ENCODE data around the gene TBX3. TPM values are rescaled to one million over a fixed set of nuclear protein-coding genes. Genes with fewer than 3 reads are reported as not detected.
"Not testable (repeated sequence)": the region's sequence is repeated elsewhere in the genome, so short reads cannot be mapped to it uniquely, and the experiment has no call there.

Gene TBX3
- total RNA-seq: 16.3 TPM
- long read RNA-seq, partial matches to known transcripts: 25 of 25 reads
- long read RNA-seq, other reads (novel, unspliced or antisense): 0 of 25 reads

DNA sequence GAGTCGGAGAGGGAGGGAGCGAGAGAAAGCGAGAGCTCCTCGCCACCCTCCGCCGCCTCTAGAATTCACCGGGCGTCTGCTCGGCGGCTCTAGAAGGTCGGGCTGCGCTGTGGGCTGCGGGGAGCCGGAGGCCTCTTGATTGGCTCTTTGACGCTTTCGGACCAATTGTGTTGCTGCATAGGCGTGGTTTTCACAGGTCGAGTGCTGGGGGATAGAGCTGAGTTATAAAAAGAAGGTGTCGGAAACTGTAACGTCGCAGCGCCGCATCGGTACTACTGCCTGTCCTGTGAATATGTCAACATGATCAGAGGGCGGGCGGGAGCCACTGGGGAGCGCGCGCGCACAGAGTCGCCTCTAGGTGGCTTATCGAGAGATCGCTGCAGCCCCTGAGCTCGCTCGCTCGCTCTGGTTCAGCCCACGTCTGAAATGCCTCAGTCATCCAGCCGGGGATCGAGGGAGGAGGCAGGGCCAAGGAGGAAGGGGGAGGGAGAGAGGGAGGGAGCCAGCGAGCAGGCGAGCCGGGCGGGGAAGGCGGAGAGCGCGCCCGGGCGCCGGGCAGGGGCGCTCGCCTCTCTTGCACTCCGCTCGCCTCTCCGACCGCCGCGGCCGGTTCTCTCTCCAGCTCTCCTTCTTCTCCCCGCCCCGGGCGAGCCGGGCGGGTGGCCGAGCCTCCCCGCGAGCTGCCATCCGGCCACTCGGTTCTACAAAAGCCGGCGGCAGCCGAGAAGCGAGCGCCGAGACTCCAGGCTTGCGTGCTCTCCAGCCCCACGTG lies at the start of gene TBX3:
TBX3 (minus strand) TSS at position 78 of the 772 bp plus-strand sequence. CDS start 975 bp downstream, outside the sequence.
- DNase-seq (peak; percentile 95), ATAC-seq (peak; percentile 93)
- intact Hi-C loops (cut with micrococcal nuclease): no loop called here

DNA sequence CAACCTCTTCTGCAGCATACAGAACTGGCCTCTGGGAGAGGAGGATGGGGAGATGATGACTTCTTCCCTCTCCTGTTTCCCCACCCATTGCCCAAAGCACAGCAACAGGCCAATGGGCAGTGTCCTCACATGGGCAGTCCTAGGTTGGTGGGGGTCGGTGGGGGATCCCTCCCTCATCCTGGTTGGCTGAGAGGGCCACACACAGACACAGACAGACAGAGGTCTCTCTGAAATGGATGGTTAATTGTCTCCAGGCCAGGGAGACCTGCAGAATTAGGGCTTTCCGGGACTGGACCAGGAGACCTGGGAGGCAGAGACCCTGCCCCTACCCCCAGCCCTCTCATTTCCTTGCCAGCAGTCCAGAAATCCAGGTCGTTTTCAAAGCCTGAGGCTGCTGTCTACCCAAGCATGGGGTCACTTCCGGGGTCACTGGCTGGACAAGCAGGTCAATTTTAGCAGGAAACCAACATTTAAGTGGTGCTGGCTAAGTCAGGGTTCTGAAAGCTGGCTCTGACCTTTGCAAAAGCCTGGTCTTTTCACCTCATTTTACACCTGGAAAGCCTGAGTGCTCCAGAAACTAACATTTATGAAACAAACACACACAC lies 48.6 kb upstream of the TBX3 start:
- intact Hi-C loops (cut with micrococcal nuclease): no loop called here
- no peak for DNase-seq
- no peak for ATAC-seq

DNA sequence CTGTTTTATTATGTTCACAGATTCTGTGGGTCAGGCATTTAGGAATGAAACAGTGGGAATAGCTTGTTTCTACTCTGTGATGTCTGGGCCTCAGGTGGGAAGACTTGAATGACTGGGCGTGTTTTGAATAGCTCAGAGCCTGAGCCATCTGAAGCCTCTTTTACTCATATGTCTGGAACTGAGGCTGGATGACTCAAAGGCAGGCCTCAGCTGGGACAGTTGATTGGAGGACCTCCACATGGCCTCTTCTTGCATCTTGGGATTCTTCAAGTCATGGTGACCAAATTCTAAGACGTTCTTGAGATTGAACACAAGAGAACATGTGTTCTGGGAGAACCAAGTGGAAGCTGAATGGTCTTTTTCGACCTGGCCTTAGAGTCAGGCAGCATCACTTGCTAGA lies 45.8 kb upstream of the TBX3 start:
- intact Hi-C loops (cut with micrococcal nuclease): no loop called here
- DNase-seq: no peak
- ATAC-seq: no peak

DNA sequence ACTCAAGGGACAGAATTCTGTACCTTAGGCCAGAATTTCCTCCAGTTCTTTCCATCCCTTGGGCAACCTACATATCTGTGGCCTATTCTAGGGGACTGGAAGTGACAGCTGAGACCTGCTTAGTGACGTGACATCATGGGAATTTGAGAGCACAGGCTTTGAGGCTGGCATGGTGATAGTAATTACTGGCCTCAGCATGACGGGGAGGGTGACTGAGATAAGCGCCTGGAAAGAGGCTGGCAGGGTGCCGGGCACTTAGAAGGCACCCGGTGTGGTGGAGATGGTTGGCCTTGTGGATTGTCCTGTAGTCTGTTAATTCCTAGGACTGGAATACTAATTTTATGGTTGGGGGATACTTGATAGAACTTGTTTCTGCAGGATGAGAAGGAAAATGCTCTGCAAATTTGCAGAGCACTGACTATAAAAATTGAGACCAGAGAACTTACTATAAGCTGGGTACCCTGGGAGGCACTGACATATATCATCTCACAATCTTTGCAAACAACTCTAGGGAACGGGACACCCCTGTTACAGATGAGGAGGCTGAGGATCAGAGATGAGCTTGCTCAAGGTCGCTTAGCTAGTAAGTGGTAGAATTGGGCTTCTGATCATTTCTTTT lies 42.2 kb upstream of the TBX3 start:
- ATAC-seq (peak; percentile 97), DNase-seq (peak; percentile 87)
- intact Hi-C loops (cut with micrococcal nuclease): no loop called here

DNA sequence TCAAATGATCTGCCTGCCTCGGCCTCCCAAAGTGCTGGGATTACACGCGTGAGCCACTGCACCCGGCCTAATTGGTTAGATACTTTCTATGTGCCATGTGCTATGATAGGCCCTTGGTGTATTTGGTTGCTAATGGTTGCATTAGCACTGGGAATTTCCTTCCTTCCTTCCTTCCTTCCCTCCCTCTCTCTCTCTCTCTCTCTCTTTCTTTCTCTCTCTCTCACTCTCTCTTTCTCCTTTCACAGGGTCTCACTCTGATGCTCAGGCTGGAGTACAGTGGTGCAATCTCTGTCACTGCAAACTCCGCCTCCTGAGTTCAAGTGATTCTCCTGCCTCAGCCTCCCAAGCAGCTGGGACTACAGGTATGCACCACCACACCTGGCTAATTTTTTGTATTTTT lies 38.2 kb upstream of the TBX3 start:
- intact Hi-C loops (cut with micrococcal nuclease); DNase-seq; ATAC-seq: not testable (repeated sequence)

DNA sequence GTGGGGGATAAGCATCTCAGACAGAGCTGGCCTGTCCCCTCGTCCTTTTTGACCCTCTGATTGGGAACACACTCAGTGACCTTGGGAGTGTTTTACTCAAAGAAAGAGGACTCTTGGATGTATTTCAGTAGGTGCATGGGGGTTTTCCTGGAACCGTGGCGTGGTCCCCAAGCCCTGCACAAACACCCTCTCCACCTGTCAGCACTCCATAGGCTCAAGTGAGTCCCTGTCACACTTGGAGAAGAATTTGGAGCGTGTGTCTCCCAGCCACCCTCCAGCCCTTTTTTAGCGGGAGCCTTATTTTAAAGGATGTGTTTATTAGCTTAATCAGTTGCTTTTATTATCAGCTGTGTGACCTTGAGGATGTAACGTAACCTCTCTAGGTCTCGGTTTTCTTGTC lies 37.3 kb upstream of the TBX3 start:
- intact Hi-C loops (cut with micrococcal nuclease): no loop called here
- ATAC-seq: peak; percentile 61

DNA sequence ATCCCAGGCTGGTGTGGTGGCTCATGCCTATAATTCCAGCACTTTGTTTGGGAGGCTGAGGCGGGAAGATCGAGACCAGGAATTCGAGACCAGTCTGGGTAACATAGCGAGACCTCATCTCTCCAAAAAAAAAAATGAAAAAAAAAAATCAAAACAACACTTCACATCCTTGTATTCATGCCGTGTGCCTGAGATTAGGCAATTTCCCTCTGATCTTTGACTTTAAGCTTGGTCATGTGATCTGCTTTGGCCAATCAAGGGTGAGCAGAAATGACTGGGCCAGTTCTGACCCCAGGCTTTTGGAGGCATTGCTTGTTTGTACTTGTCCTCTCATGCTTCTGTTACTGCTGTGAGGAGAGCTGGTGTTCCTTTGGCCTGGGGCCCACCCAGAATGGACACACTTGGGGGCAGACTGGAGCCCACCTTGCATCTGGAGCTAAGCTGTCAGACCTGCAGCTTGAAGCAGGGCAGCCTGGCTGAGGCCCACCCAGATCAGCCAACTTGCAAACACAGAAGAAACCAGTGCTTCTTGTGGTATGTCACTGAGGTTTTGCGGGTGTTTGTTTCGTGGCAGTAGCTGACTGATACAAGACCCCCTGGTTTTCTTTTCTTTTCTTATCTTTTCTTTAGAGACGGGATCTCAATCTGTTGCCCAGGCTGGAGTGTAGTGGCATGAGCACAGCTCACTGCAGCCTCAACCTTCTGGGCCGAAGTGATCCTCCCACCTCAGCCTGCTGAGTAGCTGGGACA lies 29.7 kb upstream of the TBX3 start:
- no peak for DNase-seq
- no peak for ATAC-seq
- intact Hi-C loops (cut with micrococcal nuclease): no loop called here

More for the DNA sequence above, 37.3 kb upstream of the TBX3 start:
- DNase-seq: no peak

DNA sequence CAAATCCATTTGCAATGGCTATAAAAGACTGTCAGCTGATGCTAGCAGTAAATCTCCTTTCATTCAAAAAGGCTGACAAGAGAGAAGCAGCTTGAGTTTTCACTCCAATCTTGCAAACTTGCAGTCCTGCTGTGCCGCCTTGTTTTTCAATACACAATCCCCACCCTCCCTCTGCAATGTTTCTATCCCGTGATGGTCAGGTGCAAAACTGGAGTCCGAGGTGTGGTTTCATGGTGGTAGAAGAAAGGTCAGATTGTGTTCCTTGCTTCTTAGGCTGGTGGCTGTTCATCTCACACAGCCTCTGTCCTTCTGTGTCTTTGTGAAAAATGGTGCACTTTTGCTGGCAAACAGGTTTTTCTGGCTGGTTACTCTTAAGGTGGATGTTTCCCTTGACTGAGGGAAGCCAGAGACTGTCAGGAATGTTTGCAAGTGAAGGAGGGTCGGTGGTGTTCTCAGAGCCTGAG lies 27.7 kb upstream of the TBX3 start:
- ATAC-seq (no peak), DNase-seq (no peak)
- intact Hi-C loops (cut with micrococcal nuclease): no loop called here

DNA sequence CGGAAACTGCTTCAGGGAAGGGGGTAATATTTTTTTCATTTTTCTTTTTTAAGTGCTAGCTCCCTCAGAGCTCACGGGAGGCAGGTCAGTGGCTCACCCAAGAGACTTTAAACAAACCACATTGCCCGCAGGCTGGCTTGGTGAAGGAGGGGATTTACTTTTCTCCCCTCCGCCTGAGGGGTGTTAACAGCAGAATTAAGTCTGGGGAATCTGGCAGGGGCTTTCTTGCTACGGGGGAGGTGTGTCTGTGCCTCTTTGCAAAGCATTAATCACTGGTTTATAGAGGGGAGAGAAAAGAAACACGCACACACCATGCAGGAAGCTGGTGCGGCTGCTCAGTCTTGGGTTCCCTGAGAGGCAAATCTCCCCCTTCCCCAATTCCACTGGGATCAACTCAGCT lies 26.2 kb upstream of the TBX3 start:
- intact Hi-C loops (cut with micrococcal nuclease): no loop called here
- no peak for DNase-seq
- no peak for ATAC-seq

DNA sequence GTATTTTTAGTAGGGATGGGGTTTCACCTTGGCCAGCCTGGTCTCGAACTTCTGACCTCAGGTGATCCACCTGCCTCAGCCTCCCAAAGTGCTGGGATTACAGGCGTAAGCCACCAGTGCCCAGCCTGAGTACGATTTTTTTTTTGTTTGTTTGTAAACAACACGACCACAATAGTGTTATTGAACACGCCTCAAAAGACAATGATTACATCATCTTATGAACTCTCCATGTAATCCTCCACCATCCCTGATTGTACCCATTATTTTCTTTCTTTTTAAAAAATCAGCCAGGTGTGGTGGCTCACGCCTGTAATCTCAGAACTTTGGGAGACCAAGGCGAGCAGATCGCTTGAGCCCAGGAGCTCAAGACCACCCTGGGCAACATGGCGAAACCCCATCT lies 25.1 kb upstream of the TBX3 start:
- no peak for DNase-seq
- intact Hi-C loops (cut with micrococcal nuclease): no loop called here
- no peak for ATAC-seq

DNA sequence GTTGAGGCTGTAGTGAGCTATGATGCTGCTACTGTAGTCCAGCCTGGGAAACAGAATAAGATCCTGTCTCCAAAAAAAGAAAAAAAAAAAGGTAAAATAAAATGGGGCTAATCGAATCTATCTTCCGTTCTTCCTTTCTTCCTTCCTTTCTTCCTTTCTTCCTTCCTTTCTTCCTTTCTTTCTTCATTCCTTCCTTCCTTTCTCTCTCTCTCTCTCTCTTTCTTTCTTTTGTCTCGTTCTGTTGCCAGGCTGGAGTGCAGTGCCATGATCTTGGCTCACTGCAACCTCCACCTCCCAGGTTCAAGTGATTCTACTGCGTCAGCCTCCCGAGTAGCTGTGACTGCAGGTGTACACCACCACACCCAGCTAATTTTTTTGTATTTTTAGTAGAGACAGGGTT lies 24.6 kb upstream of the TBX3 start:
- intact Hi-C loops (cut with micrococcal nuclease); ATAC-seq; DNase-seq: not testable (repeated sequence)

DNA sequence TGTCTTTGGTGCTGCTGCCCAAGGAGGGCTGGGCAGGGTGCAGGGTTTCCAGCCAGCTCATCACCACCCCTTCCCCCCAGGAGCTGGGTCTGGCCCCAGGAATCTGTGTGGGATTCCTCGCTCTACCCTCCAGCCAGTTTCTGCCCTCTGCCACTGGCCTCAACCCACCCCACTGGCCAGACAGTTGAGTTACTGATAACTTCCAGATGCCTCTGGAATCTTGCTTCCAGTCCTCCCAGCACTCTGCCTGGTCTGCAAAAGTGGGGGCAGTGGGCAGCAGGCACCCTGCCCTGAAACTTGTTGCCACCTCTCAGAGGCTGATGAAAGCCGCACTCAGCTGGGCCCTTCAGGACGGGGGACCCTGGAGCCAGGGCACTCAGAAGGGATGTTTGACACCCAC lies 20.1 kb upstream of the TBX3 start:
- intact Hi-C loops (cut with micrococcal nuclease): no loop called here
- DNase-seq: peak; percentile 82
- ATAC-seq: peak; percentile 98

DNA sequence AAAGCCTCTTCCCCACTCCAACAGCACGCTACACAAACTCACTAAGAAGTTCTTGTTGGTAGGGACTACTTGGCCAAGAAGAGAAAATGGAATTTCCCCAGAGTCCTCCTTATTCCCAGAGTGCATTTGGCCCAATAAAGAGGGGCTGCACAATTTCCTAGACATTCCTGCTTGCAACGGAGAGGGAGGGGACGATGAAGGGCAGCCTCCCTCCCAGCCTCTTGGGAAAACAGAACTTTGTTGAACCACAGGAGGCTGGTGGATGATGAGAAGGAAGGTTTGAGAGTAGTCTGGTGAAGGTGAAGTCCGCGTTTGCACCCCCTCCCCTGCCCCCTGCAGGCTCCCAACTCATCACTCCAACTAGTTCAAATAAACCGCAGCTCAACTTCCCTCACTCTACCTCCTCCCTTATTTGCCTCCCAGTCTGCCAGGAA lies 19.1 kb upstream of the TBX3 start:
- intact Hi-C loops (cut with micrococcal nuclease): no loop called here
- DNase-seq: no peak
- no peak for ATAC-seq

DNA sequence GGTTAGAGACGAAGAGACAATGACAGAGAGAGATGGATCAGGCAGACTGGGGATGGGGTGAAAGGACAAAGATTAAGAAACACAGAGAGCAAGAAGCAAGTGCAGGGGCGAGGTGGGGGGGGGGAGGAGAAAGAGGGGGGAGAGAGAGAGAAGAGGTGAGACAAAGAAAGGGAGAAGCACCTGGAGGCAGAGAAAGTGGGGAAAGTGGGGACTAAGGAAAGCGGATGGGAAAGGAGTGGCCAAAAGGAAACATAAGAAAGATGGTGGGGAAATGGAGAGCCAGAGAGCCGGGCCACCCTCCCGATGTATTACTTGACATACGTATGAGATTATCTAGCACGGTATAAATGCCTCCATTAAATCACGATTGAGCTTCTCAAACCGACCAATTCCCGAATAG lies 18.5 kb upstream of the TBX3 start:
- no peak for ATAC-seq
- no peak for DNase-seq
- intact Hi-C loops (cut with micrococcal nuclease): no loop called here

DNA sequence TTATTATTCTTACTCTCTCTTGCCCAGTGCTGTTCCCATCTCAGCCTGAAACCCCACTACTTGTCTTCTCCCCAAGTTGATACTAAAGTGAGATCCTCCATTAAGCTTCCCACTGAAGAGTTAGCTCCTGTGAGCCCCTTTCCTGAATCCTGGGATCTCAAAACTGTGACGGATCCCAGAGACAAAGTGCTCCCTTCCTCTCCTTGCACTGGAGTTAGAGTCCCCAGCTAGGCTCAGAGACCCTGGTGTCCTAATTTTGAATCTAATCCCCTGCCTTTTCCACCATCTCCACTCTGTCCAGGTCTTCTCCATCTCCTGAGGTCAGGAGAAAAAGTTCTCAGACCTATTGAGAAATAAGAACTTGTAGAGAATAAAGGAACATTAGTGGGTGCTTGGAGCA lies 17.6 kb upstream of the TBX3 start:
- DNase-seq (no peak), ATAC-seq (no peak)
- intact Hi-C loops (cut with micrococcal nuclease): no loop called here

DNA sequence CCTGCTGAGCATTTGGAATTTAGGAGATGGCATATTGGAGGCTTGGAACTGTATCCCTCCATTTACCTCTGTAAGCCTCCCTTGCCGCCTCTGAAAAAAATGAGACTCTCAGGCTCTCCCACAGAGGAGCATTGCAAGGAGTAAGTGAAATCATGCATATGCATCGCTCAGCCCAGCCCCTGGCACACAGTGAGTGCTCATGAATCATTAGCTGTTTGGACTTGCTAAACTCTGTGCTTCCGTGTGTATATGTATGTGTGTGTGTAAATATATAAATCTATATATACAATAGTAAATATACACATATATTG lies 17.1 kb upstream of the TBX3 start:
- intact Hi-C loops (cut with micrococcal nuclease): no loop called here

DNA sequence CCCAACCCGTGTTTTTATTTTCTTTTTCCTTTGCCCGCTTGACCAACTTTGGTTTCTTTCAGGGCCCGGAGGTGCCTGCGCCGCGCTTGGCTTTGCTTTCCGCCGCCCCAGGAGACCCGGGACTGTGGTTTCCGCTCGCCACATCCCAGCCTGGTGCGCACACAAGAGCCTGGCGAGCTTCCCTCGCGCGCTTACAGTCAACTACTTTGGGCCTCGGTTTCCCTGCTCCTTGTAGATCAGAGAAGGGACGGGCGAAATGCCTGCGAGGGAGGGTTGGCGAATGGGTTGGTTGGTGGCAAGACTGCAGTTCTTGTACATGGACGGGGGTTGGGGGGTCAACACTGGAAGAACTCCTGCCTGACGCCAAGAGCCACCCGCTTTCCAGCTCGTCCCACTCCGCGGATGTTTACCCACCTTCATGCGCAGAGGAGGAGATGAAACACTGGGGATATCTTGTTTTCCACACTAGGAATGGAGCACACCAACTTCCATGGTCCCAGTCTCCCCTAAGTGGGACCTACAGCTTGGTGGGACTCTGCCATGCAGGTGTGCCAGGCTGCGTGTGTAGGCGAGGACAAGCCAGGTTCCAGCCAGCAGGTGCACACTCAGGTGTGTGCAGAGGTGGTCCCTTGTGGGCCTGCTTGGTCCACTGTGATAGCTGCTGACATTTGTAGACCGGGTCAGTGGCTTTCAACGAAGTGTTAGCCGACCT lies 16.6 kb upstream of the TBX3 start:
- ATAC-seq (no peak), DNase-seq (no peak)
- intact Hi-C loops (cut with micrococcal nuclease): no loop called here

More for the DNA sequence above, 17.1 kb upstream of the TBX3 start:
- ATAC-seq (no peak), DNase-seq (no peak)

DNA sequence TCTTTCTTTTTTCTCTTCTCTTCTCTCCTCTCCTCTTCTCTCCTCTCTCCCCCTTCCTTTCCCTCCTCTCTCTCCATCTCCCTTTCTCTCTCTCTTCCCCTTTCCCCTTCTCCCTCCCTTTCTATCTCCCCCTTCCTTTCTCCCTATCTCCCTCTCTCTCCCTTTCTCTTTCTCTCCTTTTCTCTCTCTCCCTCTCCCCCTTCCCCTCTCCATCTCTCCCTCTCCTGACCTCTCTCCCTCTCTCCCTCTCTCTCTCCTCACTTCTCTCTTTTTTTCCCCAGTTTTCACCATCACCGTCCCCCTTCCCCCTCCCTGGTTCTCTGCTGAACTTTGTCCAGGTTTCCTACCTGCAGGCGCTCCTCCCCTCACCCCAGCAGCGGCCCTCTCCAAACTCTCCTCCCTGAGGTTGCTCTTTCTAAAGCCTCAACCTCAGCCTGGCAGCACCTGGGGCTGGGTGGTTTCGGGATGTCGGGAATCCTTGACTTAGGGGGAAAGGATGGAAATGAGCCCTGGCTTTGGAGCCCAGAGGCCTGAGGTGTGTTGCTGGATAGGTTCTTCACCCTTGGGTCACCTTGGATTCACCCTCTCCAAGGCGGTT lies 14.7 kb upstream of the TBX3 start:
- DNase-seq: no peak
- ATAC-seq: no peak
- intact Hi-C loops (cut with micrococcal nuclease): no loop called here

Data from left ventricle myocardium superior (tissue), 1 donor.